DND-41 (cell line): ENCODE data around the gene LMF1.

ENCODE experiments used
- ATAC-seq: fragments of 200-7000 bp; cut with Tn5 transposase; 3 replicates; pipeline ENCODE4 v1.9.1; 2021; ENCODE audit warnings: low read depth; ENCODE audit not compliant: insufficient read depth
- DNase-seq: peaks from one replicate; pipeline ENCODE4 v3.0.0-alpha.2; 2020
- H2AFZ ChIP-seq: 2 replicates; pipeline ENCODE4 v1.6.0; 2012; ENCODE audit warnings: low read depth, low read length
- H3K27ac ChIP-seq: 2 replicates; pipeline ENCODE4 v1.5.1; 2012; ENCODE audit warnings: low read length, inconsistent platforms
- H3K27me3 ChIP-seq: fragments of 200-600 bp; sonication (generic); 2 replicates; pipeline ENCODE4 v1.6.0; 2012; ENCODE audit warnings: low read length, mild to moderate bottlenecking, inconsistent platforms; ENCODE audit not compliant: insufficient read depth, poor library complexity
- H3K36me3 ChIP-seq: 2 replicates; pipeline ENCODE4 v1.5.1; 2012; ENCODE audit warnings: low read length, inconsistent platforms; ENCODE audit not compliant: insufficient read depth
- H3K4me1 ChIP-seq: 2 replicates; pipeline ENCODE4 v1.5.1; 2012; ENCODE audit warnings: mild to moderate bottlenecking, low read length; ENCODE audit not compliant: insufficient read depth
- H3K4me2 ChIP-seq: 2 replicates; pipeline ENCODE4 v1.6.0; 2012; ENCODE audit warnings: mild to moderate bottlenecking, moderate library complexity, low read length, inconsistent platforms; ENCODE audit not compliant: insufficient read depth
- H3K4me3 ChIP-seq, 2 experiments: fragments of 200-600 bp in 1 of 2; shearing (Covaris generic) in 1 of 2; 2 replicates each; pipeline ENCODE4 v1.5.1; 2012 to 2016; ENCODE audit warnings: inconsistent platforms in 2 of 2, low read length in 2 of 2, mild to moderate bottlenecking in 2 of 2, low read depth in 1 of 2, moderate library complexity in 1 of 2
- H3K79me2 ChIP-seq: 2 replicates; pipeline ENCODE4 v1.6.0; 2012; ENCODE audit warnings: low read length, inconsistent platforms; ENCODE audit not compliant: insufficient read depth
- H3K9ac ChIP-seq: 2 replicates; pipeline ENCODE4 v1.6.0; 2012; ENCODE audit warnings: low read depth, mild to moderate bottlenecking, inconsistent platforms, low read length, moderate library complexity
- H3K9me3 ChIP-seq: 2 replicates; pipeline ENCODE4 v1.5.1; 2012; ENCODE audit warnings: low read length, moderate library complexity, mild to moderate bottlenecking, inconsistent platforms; ENCODE audit not compliant: insufficient read depth, severe bottlenecking
- H4K20me1 ChIP-seq: 2 replicates; pipeline ENCODE4 v1.6.0; 2012; ENCODE audit warnings: low read length; ENCODE audit not compliant: insufficient read depth
- EZH2 ChIP-seq: IDR thresholded peaks from 3 replicates; pipeline ENCODE4 v1.6.1; 2012; ENCODE audit warnings: borderline replicate concordance, low read depth, mild to moderate bottlenecking, moderate library complexity, low read length, inconsistent platforms; ENCODE audit not compliant: severe bottlenecking
- TF ChIP-seq, protein P1 (sequence below): IDR thresholded peaks from 2 replicates; pipeline ENCODE4 v1.5.1; 2012; ENCODE audit warnings: borderline replicate concordance, low read length, moderate library complexity, mild to moderate bottlenecking; ENCODE audit not compliant: poor library complexity, severe bottlenecking; ENCODE audit errors: extremely low read depth

The LMF1 gene

DNA sequence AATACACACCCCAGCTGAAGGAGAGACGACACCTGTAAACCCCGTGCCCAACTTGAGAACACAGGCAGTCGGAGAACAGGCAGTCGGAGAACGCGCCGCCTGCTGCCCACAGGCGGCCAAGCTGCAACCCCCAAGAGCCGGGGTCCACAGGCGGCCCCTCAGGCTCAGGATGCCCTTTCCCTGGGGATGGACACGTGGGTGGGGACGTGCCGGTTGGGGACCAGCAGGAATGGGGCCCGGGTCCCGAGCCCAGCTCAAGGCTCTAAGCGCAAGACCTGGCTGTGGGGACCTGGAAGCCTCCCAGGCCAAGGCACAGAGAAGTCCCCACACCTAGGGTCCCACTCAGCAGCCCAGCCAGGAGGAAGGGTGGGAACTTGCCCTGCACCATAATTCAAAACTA, 90.8 kb downstream of the LMF1 start:
- Histone ChIP-seq H3K36me3 (no peaks in the 10 kb centered on the region; the same call in none of the 2 replicates), H2AFZ (no peak overlapping the region), H3K4me3 (no peak overlapping the region), H3K4me1 (no peaks in the 10 kb centered on the region), H3K9ac (no peak overlapping the region), H3K4me2 (no peak overlapping the region), H3K79me2 (no peaks in the 10 kb centered on the region), H4K20me1 (no peaks in the 10 kb centered on the region), H3K27me3 (no peaks in the 10 kb centered on the region), H3K27ac (no peak overlapping the region), H3K9me3 (peaks cover 6% of the 10 kb centered on the region)
- DNase-seq (no peak), ATAC-seq (no peak)
- no peak for TF ChIP-seq EZH2
- TF ChIP-seq, protein P1, sequence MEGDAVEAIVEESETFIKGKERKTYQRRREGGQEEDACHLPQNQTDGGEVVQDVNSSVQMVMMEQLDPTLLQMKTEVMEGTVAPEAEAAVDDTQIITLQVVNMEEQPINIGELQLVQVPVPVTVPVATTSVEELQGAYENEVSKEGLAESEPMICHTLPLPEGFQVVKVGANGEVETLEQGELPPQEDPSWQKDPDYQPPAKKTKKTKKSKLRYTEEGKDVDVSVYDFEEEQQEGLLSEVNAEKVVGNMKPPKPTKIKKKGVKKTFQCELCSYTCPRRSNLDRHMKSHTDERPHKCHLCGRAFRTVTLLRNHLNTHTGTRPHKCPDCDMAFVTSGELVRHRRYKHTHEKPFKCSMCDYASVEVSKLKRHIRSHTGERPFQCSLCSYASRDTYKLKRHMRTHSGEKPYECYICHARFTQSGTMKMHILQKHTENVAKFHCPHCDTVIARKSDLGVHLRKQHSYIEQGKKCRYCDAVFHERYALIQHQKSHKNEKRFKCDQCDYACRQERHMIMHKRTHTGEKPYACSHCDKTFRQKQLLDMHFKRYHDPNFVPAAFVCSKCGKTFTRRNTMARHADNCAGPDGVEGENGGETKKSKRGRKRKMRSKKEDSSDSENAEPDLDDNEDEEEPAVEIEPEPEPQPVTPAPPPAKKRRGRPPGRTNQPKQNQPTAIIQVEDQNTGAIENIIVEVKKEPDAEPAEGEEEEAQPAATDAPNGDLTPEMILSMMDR, result no peak

DNA sequence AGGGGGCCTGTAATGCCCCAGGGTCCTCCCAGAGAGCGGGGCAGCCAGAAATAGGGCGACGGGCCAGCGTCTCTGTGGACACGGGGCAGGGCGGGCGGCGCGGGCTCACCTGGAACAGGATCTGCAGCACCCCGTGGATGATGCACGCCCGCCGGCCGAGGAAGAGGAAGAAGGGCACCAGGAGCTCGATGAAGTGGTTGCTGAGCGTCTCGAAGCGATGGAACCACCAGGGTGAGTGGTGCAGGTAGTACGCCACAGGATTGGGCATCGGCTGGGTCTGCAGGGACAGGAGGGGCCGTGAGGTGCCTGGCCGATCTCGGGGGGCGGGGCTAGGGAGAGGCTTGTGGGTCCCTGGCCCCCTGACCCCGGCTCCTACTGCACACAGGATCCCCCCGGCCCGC, 91.3 kb downstream of the LMF1 start:
- Histone ChIP-seq H3K4me1 (no peaks in the 10 kb centered on the region), H2AFZ (no peak overlapping the region), H3K4me2 (no peak overlapping the region)

DNA sequence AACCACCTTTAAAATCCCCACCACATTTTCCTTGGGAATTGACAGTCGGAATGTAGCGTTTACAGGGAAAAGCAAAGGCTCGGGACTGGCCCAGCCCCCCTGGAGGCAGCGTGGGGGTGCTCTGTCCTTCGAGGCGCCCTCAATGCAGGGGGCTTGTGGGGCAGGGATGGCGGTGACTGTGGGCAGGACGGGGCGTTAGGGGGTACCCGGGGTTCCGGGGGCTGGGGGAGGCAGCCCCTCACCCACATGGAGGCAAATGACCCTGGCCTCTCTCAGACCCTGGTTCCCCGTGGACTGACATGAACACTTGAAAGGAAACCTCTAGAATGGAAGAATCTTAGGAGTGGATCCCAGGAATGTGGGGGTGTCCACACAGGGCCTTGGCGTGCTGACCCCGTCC, 91.9 kb downstream of the LMF1 start:
- no peak overlapping the region for H3K4me2 ChIP-seq
- H3K27me3 ChIP-seq, result no peaks in the 10 kb centered on the region
- DNase-seq, result no peak

More for the DNA sequence above, 91.3 kb downstream of the LMF1 start:
- TF ChIP-seq, protein P1, result no peak
- no peak for TF ChIP-seq EZH2
- H3K9ac ChIP-seq, result no peak overlapping the region
- ATAC-seq (no peak), DNase-seq (no peak)
- H3K4me3 ChIP-seq, result no peak overlapping the region
- H3K27ac ChIP-seq, result no peak overlapping the region
- H3K27me3 ChIP-seq, result no peaks in the 10 kb centered on the region
- H3K36me3 ChIP-seq, result no peaks in the 10 kb centered on the region; the same call in none of the 2 replicates
- peaks cover 4% of the 10 kb centered on the region for H3K9me3 ChIP-seq
- no peaks in the 10 kb centered on the region for H4K20me1 ChIP-seq
- no peaks in the 10 kb centered on the region for H3K79me2 ChIP-seq

More for the DNA sequence above, 91.9 kb downstream of the LMF1 start:
- Histone ChIP-seq H2AFZ (no peak overlapping the region), H3K36me3 (no peaks in the 10 kb centered on the region; the same call in 1 of the 2 replicates), H3K4me1 (no peaks in the 10 kb centered on the region), H3K9me3 (no peaks in the 10 kb centered on the region), H4K20me1 (no peaks in the 10 kb centered on the region), H3K79me2 (no peaks in the 10 kb centered on the region), H3K4me3 (no peak overlapping the region), H3K9ac (no peak overlapping the region), H3K27ac (no peak overlapping the region)
- no peak for ATAC-seq
- TF ChIP-seq, protein P1, result no peak
- no peak for TF ChIP-seq EZH2
